22Rv1 (cell line): ENCODE results near the gene TMOD4.

Experiments
- ZFX ChIP-seq: fragments of 450-650 bp; IDR thresholded peaks from 2 replicates; pipeline ENCODE4 v1.6.1; 2017; ENCODE audit warnings: antibody characterized with exemption, borderline replicate concordance
- TF ChIP-seq, protein P1 (sequence below): fragments of 450-650 bp; IDR thresholded peaks from 2 replicates; pipeline ENCODE4 v1.5.1; 2017; ENCODE audit warnings: mild to moderate bottlenecking

DNA sequence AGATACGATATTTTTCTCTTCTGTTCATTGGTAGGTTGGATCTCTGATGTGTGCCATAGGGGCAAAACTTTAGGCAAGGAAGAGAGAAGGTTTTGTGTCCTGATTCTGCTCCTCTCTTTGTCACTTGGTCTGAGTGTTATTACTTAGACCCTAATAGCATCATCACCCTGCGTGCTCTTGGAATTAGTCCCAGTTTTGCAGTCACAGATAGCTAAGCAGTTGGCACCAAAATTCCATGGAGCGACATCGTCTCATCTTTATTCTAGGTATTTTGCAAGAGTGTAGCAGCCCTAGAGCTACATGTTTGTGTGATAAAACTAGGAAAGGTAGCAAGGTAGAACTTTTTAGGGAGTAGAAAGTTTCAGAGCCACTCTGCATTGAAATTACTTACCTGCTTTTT is 46.3 kb upstream of the TMOD4 start:
- TF ChIP-seq, protein P1, sequence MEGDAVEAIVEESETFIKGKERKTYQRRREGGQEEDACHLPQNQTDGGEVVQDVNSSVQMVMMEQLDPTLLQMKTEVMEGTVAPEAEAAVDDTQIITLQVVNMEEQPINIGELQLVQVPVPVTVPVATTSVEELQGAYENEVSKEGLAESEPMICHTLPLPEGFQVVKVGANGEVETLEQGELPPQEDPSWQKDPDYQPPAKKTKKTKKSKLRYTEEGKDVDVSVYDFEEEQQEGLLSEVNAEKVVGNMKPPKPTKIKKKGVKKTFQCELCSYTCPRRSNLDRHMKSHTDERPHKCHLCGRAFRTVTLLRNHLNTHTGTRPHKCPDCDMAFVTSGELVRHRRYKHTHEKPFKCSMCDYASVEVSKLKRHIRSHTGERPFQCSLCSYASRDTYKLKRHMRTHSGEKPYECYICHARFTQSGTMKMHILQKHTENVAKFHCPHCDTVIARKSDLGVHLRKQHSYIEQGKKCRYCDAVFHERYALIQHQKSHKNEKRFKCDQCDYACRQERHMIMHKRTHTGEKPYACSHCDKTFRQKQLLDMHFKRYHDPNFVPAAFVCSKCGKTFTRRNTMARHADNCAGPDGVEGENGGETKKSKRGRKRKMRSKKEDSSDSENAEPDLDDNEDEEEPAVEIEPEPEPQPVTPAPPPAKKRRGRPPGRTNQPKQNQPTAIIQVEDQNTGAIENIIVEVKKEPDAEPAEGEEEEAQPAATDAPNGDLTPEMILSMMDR = no peak
- no peak for TF ChIP-seq ZFX
